IPS DF 6.9 (cell line): ENCODE results near the gene ZNF683.
"Not testable (repeated sequence)": the region's sequence is repeated elsewhere in the genome, so short reads cannot be mapped to it uniquely, and the experiment has no call there.

Experiments used
- DNase-seq: peaks from one replicate; pipeline ENCODE4 v3.0.0-alpha.2; 2013; ENCODE audit warnings: low read depth, low spot score
- H3K27ac ChIP-seq: one replicate; pipeline ENCODE4 v1.5.1; 2013; ENCODE audit warnings: low read length, control low read depth
- H3K27me3 ChIP-seq: 2 replicates; pipeline ENCODE4 v1.6.1; 2013; ENCODE audit warnings: mild to moderate bottlenecking, low read length; ENCODE audit not compliant: control insufficient read depth, insufficient read depth
- H3K36me3 ChIP-seq: 2 replicates; pipeline ENCODE4 v1.6.1; 2013; ENCODE audit warnings: low read length; ENCODE audit not compliant: control insufficient read depth, insufficient read depth
- H3K4me1 ChIP-seq: 2 replicates; pipeline ENCODE4 v1.6.1; 2013; ENCODE audit warnings: low read length; ENCODE audit not compliant: control insufficient read depth, insufficient read depth
- H3K4me3 ChIP-seq: 2 replicates; pipeline ENCODE4 v1.5.1; 2013; ENCODE audit warnings: mild to moderate bottlenecking, low read length
- H3K9me3 ChIP-seq: 2 replicates; pipeline ENCODE4 v1.6.1; 2013; ENCODE audit warnings: low read length, inconsistent platforms; ENCODE audit not compliant: control insufficient read depth, insufficient read depth
- WGBS: extraction: QIAGEN DNeasy Blood & Tissue Kit; methylation state at CpG from one replicate; pipeline ENCODE4 v1.1.7; 2013; ENCODE audit warnings: mixed read lengths, missing lambda C conversion rate; ENCODE audit not compliant: insufficient read length, insufficient coverage; 5-methylcytosine and 5-hydroxymethylcytosine counted together

The ZNF683 gene

DNA sequence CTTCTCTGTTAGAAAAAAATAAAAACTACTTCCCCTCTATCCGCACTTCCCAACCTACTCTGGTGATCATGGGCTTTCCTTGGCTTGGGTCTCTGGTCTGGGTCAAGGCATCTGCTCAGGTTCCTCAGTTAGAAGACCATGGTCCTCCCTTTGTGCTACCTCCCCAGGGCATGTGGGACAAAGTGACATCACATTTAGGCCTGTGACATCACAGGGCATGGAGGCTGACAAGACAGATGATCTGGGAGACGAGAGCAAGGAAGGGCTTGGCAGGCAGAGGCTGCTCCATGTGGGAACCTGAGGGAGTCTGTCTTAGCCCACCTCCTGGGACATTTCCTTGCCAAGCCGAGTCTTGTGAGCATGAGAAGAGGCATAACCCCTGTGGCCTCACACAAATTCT lies at the start of gene ZNF683:
TSS of gene ZNF683 (minus strand) at position 140 of the 400 bp plus-strand sequence. CDS start 4,179 bp downstream, outside the sequence.
- H3K36me3 ChIP-seq, H3K27me3 ChIP-seq, H3K9me3 ChIP-seq, H3K4me3 ChIP-seq, DNase-seq, H3K27ac ChIP-seq, H3K4me1 ChIP-seq: not testable (repeated sequence)
- WGBS = no CpG with 5 or more reads among the region's 3 CpGs

DNA sequence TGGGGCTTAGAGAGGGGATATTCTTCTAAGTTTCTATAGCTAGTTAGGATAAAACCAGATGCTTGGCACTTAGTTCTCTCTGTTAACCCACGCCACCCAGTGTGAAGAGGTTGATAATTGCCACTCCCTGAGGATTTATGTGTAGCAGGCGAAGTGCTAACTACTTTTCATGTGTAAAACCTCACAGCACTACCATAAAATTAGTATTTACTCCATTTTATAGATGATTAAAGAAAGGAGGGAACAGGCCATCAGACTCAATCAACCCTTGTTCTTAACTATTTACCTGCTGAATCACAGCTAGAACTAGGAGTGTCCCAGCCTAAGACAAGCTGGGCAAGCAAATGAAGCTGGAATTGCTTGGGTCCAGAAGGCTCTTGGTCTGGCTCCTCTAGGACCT lies 46.9 kb upstream of the ZNF683 start:
- Histone ChIP-seq H3K27ac (no peak overlapping the region), H3K4me1 (peaks cover 6% of the 10 kb centered on the region; the same call in 1 of the 2 replicates), H3K36me3 (peaks cover 4% of the 10 kb centered on the region; the same call in 1 of the 2 replicates), H3K27me3 (no peaks in the 10 kb centered on the region), H3K4me3 (no peak overlapping the region), H3K9me3 (no peaks in the 10 kb centered on the region)
- DNase-seq = no peak
- no CpG with 5 or more reads among the region's 2 CpGs for WGBS

- no CpG with 5 or more reads among the region's 5 CpGs for WGBS
- Histone ChIP-seq H3K27ac (peak overlapping the region; percentile 49), H3K4me3 (no peak overlapping the region; the same call in 1 of the 2 replicates), H3K27me3 (no peaks in the 10 kb centered on the region), H3K36me3 (peaks cover 4% of the 10 kb centered on the region; the same call in 1 of the 2 replicates), H3K4me1 (peaks cover 6% of the 10 kb centered on the region; the same call in 1 of the 2 replicates), H3K9me3 (no peaks in the 10 kb centered on the region)
- peak; percentile 96 for DNase-seq
Observed at GRCh38 chr1:26418865-26419349, 46.4 kb upstream of the ZNF683 start.

DNA sequence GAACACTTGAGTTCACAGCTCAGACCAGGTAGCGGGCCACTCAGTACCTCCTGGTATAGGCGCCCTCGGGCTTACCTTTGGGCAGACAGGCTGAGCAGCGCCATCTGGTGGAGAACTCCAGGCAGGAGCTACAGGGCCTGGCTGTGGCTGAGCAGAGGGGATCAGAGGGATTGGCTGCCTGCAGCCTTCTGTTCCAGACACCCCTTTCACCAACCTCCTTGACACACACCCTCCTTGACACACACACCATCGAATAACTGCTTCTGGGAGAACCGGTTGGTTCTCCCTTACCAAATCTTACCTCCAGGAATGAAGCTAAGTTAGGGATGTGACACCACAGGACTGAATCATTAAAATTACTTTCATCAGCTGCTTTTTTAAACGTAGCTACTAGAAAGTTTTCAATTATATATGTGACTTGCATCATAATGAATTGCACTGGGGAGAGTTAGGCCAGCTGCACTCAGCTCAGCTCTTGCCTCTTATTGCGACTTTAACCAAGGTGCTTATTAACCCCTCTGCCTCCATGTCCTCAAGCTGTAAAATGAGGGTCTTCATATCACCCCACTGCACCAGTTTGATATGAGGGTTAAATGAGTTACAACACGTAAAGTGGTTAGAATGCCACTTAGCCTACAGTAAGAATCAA lies 44.7 kb upstream of the ZNF683 start:
- Histone ChIP-seq H3K4me1 (peaks cover 7% of the 10 kb centered on the region; the same call in 1 of the 2 replicates), H3K27ac (no peak overlapping the region), H3K36me3 (peaks cover 8% of the 10 kb centered on the region; the same call in 1 of the 2 replicates), H3K27me3 (no peaks in the 10 kb centered on the region), H3K9me3 (no peaks in the 10 kb centered on the region), H3K4me3 (no peak overlapping the region)
- DNase-seq = peak; percentile 87
- WGBS = no CpG with 5 or more reads among the region's 9 CpGs

DNA sequence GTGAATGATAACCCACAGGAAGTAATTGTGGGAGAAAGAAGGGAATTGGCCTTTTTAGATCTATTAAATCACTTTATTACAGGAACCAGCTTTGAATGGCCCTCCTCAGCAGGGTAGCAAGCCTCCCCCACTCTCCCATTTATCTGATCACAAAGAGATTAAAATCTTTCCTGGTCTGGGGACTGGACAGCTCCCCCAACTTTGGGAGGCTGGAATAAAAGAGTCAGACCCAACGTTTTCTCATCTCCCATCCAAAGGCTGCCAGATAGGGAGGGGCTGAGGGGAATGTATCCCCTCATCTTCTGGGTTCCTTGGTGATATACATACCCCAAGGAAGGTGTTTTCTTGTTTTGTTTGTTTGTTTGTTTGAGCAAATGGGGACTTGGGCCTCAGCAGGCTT lies 40.5 kb upstream of the ZNF683 start:
- Histone ChIP-seq H3K27me3 (no peaks in the 10 kb centered on the region), H3K4me3 (peak overlapping the region; percentile 97; the same call in 1 of the 2 replicates), H3K27ac (no peak overlapping the region)

DNA sequence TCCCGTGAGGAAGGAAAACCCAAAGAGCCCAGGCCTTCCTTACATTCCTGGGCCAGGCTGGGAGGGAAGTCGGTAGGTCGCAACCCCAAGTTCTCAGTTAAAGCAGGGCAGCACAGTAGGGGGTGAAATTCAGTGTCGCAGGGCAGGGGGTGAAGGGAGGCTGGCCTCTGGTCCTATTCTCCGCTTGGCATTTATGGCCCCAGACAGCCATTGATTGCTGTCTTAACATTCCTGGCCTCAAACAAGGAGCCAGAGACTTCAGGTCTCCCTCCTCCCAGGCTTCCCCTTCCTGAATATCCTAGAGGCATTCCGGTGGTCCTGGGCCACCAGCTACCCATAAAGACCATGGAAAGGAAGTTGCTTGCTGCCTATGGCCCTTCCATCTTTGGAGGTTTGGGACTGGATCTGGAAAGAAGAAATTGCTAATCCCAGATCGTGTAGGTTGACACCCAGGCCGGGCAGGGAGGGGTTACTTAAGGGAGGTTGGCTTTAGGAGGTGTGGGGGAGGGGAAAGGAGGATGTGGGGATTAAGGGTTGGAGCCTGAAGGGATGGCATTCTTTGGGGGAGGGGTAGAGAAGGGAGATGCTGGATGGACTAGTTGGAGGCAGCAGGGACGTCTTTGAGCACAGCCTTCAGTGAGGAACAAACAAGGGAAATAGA lies 39.8 kb upstream of the ZNF683 start:
- DNase-seq = peak; percentile 91
- peaks cover 14% of the 10 kb centered on the region; the same call in 1 of the 2 replicates for H3K36me3 ChIP-seq
- peaks cover 4% of the 10 kb centered on the region; the same call in 1 of the 2 replicates for H3K4me1 ChIP-seq
- WGBS = no CpG with 5 or more reads among the region's 9 CpGs
- H3K27me3 ChIP-seq = no peaks in the 10 kb centered on the region
- H3K4me3 ChIP-seq = peak overlapping the region; percentile 97; the same call in 1 of the 2 replicates
- H3K9me3 ChIP-seq = no peaks in the 10 kb centered on the region
- peak overlapping the region; percentile 66 for H3K27ac ChIP-seq

More for the DNA sequence above, 40.5 kb upstream of the ZNF683 start:
- no peak for DNase-seq
- H3K9me3 ChIP-seq = no peaks in the 10 kb centered on the region
- no CpG with 5 or more reads among the region's 1 CpG for WGBS
- H3K36me3 ChIP-seq = peaks cover 16% of the 10 kb centered on the region; the same call in 1 of the 2 replicates
- H3K4me1 ChIP-seq = peaks cover 5% of the 10 kb centered on the region; the same call in 1 of the 2 replicates

- no peak for DNase-seq
- Histone ChIP-seq H3K4me1 (peaks cover 2% of the 10 kb centered on the region; the same call in 1 of the 2 replicates), H3K36me3 (peaks cover 12% of the 10 kb centered on the region; the same call in 1 of the 2 replicates), H3K27ac (peak overlapping the region; percentile 66), H3K27me3 (no peaks in the 10 kb centered on the region), H3K9me3 (no peaks in the 10 kb centered on the region), H3K4me3 (peak overlapping the region; percentile 97)
- WGBS = no CpG with 5 or more reads among the region's 20 CpGs
Observed at GRCh38 chr1:26411624-26412074, 39.1 kb upstream of the ZNF683 start.

DNA sequence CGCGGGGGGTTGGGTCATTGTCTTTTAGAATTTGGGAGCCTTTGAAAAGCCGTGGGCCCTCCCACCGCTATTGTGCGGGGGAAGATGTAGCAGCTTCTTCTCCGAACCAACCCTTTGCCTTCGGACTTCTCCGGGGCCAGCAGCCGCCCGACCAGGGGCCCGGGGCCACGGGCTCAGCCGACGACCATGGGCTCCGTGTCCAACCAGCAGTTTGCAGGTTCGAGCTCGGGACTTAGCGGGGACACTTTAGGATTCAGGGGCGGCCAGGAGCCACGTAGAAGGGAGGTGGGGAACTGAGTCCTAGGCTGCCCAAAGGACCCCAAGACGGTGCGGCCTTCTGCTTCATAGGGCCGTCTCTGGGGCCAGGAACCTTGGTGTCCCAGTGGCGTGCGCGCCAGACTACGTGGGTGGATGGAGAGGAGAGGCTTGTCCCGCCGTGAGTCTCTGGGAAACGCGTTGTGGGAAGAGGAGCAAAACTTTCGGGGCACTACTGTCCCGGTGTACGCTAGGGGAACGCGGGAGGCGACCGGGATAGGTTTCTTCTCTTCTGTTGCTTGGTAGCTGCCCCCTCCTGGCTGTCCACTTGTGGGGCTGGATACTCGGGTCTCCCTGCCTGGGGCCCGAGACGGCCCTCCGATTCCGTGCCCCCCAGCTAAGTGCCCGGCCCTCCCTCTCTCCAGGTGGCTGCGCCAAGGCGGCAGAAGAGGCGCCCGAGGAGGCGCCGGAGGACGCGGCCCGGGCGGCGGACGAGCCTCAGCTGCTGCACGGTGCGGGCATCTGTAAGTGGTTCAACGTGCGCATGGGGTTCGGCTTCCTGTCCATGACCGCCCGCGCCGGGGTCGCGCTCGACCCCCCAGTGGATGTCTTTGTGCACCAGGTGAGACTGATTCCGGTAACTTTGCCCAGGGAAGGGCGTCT lies 38.4 kb upstream of the ZNF683 start, which contains the start of gene LIN28A:
TSS of gene LIN28A (plus strand) at position 112 of the 918 bp plus-strand sequence. CDS start at position 187, 75 bp downstream.
- Histone ChIP-seq H3K9me3 (no peaks in the 10 kb centered on the region), H3K4me3 (peak within 1 kb of the TSS; percentile 97), H3K4me1 (peaks cover 1% of the 10 kb centered on the region; the same call in 1 of the 2 replicates), H3K36me3 (peaks cover 12% of the 10 kb centered on the region; the same call in 1 of the 2 replicates), H3K27ac (peak within 1 kb of the TSS; percentile 31), H3K27me3 (no peaks in the 10 kb centered on the region)
- WGBS = no CpG with 5 or more reads among the region's 70 CpGs
- no peak for DNase-seq

GRCh38 chr1:26409191-26409807 lies 36.7 kb upstream of the ZNF683 start:
- Histone ChIP-seq H3K36me3 (peaks cover 12% of the 10 kb centered on the region; the same call in 1 of the 2 replicates), H3K9me3 (no peaks in the 10 kb centered on the region), H3K27ac (no peak overlapping the region), H3K4me1 (peaks cover 1% of the 10 kb centered on the region; the same call in 1 of the 2 replicates), H3K4me3 (peak overlapping the region; percentile 23; the same call in 1 of the 2 replicates), H3K27me3 (no peaks in the 10 kb centered on the region)
- no CpG with 5 or more reads among the region's 16 CpGs for WGBS
- DNase-seq = peak; percentile 50
